Esophagus muscularis mucosa (tissue), 3 donors: ENCODE results near the gene ZNF76.

Source experiments
- POLR2A ChIP-seq: fragments of 450-650 bp; IDR thresholded peaks from one replicate; pipeline ENCODE4 v1.6.1; 2017; ENCODE audit warnings: antibody characterized with exemption, moderate library complexity, mild to moderate bottlenecking, low read depth
- POLR2AphosphoS5 ChIP-seq, 2 donors: sonication (generic); formaldehyde crosslinking; IDR thresholded peaks; one replicate each; pipeline ENCODE4 v1.6.1; 2017; ENCODE audit warnings: antibody characterized with exemption in 2 of 2
- TF ChIP-seq, protein P1 (sequence below), 3 experiments: fragments of 200-600 bp in 2 of 3; fragments of 450-650 bp in 1 of 3; sonication (generic) in 2 of 3; IDR thresholded peaks; one replicate each; pipeline ENCODE4 v1.5.1; 2017 to 2019; ENCODE audit warnings: antibody characterized with exemption in 3 of 3, mild to moderate bottlenecking in 2 of 3, moderate library complexity in 1 of 3

DNA sequence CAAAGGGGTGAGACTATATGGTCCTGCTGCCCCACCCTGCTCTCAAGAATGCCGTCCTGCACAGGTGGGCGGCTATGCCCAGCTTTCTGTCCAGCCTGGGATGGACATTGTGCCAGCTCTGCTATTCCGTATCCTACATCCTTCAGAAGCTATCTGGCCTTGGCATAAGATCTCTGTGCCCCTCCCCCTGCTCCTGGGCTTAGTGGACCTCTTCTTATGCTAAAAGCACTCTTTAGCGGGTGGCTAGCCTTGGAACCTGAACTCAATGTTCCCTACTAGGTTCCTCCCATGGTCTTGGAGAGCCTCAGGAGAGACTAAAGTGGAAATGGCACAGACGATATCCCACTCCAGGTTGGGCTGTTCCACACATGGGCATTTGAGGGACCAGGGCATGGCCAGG lies 23.3 kb upstream of the ZNF76 start:
- TF ChIP-seq, protein P1, sequence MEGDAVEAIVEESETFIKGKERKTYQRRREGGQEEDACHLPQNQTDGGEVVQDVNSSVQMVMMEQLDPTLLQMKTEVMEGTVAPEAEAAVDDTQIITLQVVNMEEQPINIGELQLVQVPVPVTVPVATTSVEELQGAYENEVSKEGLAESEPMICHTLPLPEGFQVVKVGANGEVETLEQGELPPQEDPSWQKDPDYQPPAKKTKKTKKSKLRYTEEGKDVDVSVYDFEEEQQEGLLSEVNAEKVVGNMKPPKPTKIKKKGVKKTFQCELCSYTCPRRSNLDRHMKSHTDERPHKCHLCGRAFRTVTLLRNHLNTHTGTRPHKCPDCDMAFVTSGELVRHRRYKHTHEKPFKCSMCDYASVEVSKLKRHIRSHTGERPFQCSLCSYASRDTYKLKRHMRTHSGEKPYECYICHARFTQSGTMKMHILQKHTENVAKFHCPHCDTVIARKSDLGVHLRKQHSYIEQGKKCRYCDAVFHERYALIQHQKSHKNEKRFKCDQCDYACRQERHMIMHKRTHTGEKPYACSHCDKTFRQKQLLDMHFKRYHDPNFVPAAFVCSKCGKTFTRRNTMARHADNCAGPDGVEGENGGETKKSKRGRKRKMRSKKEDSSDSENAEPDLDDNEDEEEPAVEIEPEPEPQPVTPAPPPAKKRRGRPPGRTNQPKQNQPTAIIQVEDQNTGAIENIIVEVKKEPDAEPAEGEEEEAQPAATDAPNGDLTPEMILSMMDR (IDR thresholded peaks at IDR 0.05) = no peak
- TF ChIP-seq POLR2A (no peak), POLR2AphosphoS5 (IDR thresholded peaks at IDR 0.05) (no peak)
